Epithelial cell of prostate (primary cell): ENCODE measurements around the gene CSAG2.
"Not testable (repeated sequence)": the region's sequence is repeated elsewhere in the genome, so short reads cannot be mapped to it uniquely, and the experiment has no call there.

Experiments
- DNase-seq: peaks from one replicate; pipeline ENCODE4 v3.0.0-alpha.2; 2011; ENCODE audit warnings: low read depth, low spot score
- H3K27ac ChIP-seq: fragments of 450-650 bp; 2 replicates; pipeline ENCODE4 v1.5.1; 2017; ENCODE audit warnings: mild to moderate bottlenecking

The CSAG2 gene

GRCh38 chrX:152674652-152675051 is 34.4 kb downstream of the CSAG2 start:
- not testable (repeated sequence) for DNase-seq, H3K27ac ChIP-seq

- no peak overlapping the region for H3K27ac ChIP-seq
- no peak for DNase-seq
These were observed 34.9 kb downstream of the CSAG2 start for GRCh38 chrX:152674135-152674534.

GRCh38 chrX:152663086-152663485 is 46.0 kb downstream of the CSAG2 start:
- DNase-seq: no peak
- no peak overlapping the region for H3K27ac ChIP-seq

GRCh38 chrX:152658302-152658701 is 50.8 kb downstream of the CSAG2 start:
- DNase-seq: no peak
- H3K27ac ChIP-seq: no peak overlapping the region
